ENCODE measurements around the gene SCN1B. TPM values are rescaled to one million over a fixed set of nuclear protein-coding genes. Genes with fewer than 3 reads are reported as not detected.
"Not testable (repeated sequence)": the region's sequence is repeated elsewhere in the genome, so short reads cannot be mapped to it uniquely, and the experiment has no call there.

The SCN1B gene
- total and polyA plus RNA-seq, 2 of the 13 experiments (the other 11 are each of a cell fraction or from before 2014, with no cell fraction given): 2.7 to 20.1 TPM

GRCh38 chr19:34991542-34992333 is 38.5 kb upstream of the SCN1B start:
- H3K4me2 ChIP-seq (ENCODE audit: low read depth, low read length): no peak overlapping the region
- H4K20me1 ChIP-seq (ENCODE audit: insufficient read depth, low read length): no peaks in the 10 kb centered on the region
- DNase-seq (ENCODE audit: low spot score): no peak
- in situ Hi-C loops (cut with HindIII; ENCODE audit: extremely low pct_ligation_motif_present, low pct_unique_long_range_greater_than_20kb): no loop called here
- FAIRE-seq: no peak
- H3K4me1 ChIP-seq (ENCODE audit: insufficient read depth, low read length): peaks cover 52% of the 10 kb centered on the region
- WGBS (ENCODE audit: low lambda C conversion rate): 72% methylated on average over 8 of the region's 8 CpGs
- H3K79me2 ChIP-seq (ENCODE audit: insufficient read depth, low read length): no peaks in the 10 kb centered on the region
- H3K27me3 ChIP-seq (ENCODE audit: control insufficient read depth in 1 of 2, insufficient read depth in 2 of 2, low read length in 2 of 2): peaks cover 0 to 17% of the 10 kb centered on the region in 2 experiments; a peak in 3 of 5 replicates
- no peak overlapping the region for H3K4me3 ChIP-seq (replicated peaks in 1 of 3; ENCODE audit: insufficient read depth in 1 of 3, low read depth in 2 of 3, low read length in 3 of 3)
- intact Hi-C loops (cut with micrococcal nuclease; ENCODE audit: unreplicated experiment): no loop called here
- POLR2A ChIA-PET: no interaction called here
- no peak overlapping the region for H3K27ac ChIP-seq (ENCODE audit: extremely low read length, insufficient read depth, low read length)
- CTCF ChIA-PET (ENCODE audit: low intra/inter-chr PET ratio, low total read pairs): no interaction called here
- no peak overlapping the region for H3K9ac ChIP-seq (ENCODE audit: insufficient read depth, low read depth, low read length)
- no peaks in the 10 kb centered on the region for H3K9me3 ChIP-seq (ENCODE audit: low read length)
- ATAC-seq: no peak
- TF ChIP-seq TEAD2 (CRISPR knock-in tag; IDR thresholded peaks at IDR 0.05): no peak
- TF ChIP-seq NR2F2 (IDR thresholded peaks at IDR 0.05; ENCODE audit: borderline replicate concordance, low read depth): no peak
- TF ChIP-seq, protein P1, sequence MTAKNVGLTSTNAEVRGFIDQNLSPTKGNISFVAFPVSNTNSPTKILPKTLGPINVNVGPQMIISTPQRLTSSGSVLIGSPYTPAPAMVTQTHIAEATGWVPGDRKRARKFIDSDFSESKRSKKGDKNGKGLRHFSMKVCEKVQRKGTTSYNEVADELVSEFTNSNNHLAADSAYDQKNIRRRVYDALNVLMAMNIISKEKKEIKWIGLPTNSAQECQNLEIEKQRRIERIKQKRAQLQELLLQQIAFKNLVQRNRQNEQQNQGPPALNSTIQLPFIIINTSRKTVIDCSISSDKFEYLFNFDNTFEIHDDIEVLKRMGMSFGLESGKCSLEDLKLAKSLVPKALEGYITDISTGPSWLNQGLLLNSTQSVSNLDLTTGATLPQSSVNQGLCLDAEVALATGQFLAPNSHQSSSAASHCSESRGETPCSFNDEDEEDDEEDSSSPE (CRISPR knock-in tag; IDR thresholded peaks at IDR 0.05): no peak
- TF ChIP-seq TP53 (CRISPR knock-in tag; conservative IDR thresholded peaks at IDR 0.05): no peak
- TF ChIP-seq GATAD1 (CRISPR knock-in tag; IDR thresholded peaks at IDR 0.05): no peak
- TF ChIP-seq, protein P2, sequence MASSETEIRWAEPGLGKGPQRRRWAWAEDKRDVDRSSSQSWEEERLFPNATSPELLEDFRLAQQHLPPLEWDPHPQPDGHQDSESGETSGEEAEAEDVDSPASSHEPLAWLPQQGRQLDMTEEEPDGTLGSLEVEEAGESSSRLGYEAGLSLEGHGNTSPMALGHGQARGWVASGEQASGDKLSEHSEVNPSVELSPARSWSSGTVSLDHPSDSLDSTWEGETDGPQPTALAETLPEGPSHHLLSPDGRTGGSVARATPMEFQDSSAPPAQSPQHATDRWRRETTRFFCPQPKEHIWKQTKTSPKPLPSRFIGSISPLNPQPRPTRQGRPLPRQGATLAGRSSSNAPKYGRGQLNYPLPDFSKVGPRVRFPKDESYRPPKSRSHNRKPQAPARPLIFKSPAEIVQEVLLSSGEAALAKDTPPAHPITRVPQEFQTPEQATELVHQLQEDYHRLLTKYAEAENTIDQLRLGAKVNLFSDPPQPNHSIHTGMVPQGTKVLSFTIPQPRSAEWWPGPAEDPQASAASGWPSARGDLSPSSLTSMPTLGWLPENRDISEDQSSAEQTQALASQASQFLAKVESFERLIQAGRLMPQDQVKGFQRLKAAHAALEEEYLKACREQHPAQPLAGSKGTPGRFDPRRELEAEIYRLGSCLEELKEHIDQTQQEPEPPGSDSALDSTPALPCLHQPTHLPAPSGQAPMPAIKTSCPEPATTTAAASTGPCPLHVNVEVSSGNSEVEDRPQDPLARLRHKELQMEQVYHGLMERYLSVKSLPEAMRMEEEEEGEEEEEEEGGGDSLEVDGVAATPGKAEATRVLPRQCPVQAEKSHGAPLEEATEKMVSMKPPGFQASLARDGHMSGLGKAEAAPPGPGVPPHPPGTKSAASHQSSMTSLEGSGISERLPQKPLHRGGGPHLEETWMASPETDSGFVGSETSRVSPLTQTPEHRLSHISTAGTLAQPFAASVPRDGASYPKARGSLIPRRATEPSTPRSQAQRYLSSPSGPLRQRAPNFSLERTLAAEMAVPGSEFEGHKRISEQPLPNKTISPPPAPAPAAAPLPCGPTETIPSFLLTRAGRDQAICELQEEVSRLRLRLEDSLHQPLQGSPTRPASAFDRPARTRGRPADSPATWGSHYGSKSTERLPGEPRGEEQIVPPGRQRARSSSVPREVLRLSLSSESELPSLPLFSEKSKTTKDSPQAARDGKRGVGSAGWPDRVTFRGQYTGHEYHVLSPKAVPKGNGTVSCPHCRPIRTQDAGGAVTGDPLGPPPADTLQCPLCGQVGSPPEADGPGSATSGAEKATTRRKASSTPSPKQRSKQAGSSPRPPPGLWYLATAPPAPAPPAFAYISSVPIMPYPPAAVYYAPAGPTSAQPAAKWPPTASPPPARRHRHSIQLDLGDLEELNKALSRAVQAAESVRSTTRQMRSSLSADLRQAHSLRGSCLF (CRISPR knock-in tag; IDR thresholded peaks at IDR 0.05; ENCODE audit: borderline replicate concordance): no peak
- TF ChIP-seq GABPA (IDR thresholded peaks at IDR 0.05; ENCODE audit: low read depth, low read length): no peak
- no peak for TF ChIP-seq GABPA (CRISPR knock-in tag; IDR thresholded peaks at IDR 0.05; ENCODE audit: low read depth)
- no peak for TF ChIP-seq ZFY (CRISPR knock-in tag; IDR thresholded peaks at IDR 0.05)
- TF ChIP-seq, protein P3, sequence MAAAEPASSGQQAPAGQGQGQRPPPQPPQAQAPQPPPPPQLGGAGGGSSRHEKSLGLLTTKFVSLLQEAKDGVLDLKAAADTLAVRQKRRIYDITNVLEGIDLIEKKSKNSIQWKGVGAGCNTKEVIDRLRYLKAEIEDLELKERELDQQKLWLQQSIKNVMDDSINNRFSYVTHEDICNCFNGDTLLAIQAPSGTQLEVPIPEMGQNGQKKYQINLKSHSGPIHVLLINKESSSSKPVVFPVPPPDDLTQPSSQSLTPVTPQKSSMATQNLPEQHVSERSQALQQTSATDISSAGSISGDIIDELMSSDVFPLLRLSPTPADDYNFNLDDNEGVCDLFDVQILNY (CRISPR knock-in tag; conservative IDR thresholded peaks at IDR 0.05): no peak
- TF ChIP-seq TBL1XR1 (IDR thresholded peaks at IDR 0.05; ENCODE audit: borderline replicate concordance, low read length, partially characterized antibody): no peak
- TF ChIP-seq ZIK1 (CRISPR knock-in tag; IDR thresholded peaks at IDR 0.05; ENCODE audit: borderline replicate concordance, low read depth): no peak
- no peak overlapping the region for H2AFZ ChIP-seq (ENCODE audit: low read length)
- no TSS peak for BruUV-seq (replicated peaks)
- no peaks in the 10 kb centered on the region for H3K36me3 ChIP-seq (replicated peaks in 1 of 2; ENCODE audit: control insufficient read depth in 1 of 2, insufficient read depth in 2 of 2, low read length in 2 of 2)

- H3K27ac ChIP-seq (ENCODE audit: extremely low read length, insufficient read depth, low read length); CTCF ChIA-PET (ENCODE audit: low intra/inter-chr PET ratio, low total read pairs); H4K20me1 ChIP-seq (ENCODE audit: insufficient read depth, low read length); H3K4me2 ChIP-seq (ENCODE audit: low read depth, low read length); intact Hi-C loops (cut with micrococcal nuclease; ENCODE audit: unreplicated experiment); DNase-seq (ENCODE audit: low spot score); FAIRE-seq; H3K79me2 ChIP-seq (ENCODE audit: insufficient read depth, low read length); H3K9me3 ChIP-seq (ENCODE audit: low read length); H3K4me3 ChIP-seq (replicated peaks in 1 of 3; ENCODE audit: insufficient read depth in 1 of 3, low read depth in 2 of 3, low read length in 3 of 3); POLR2A ChIA-PET; H3K36me3 ChIP-seq (replicated peaks in 1 of 2; ENCODE audit: control insufficient read depth in 1 of 2, insufficient read depth in 2 of 2, low read length in 2 of 2); ATAC-seq; BruUV-seq (replicated peaks); H3K9ac ChIP-seq (ENCODE audit: insufficient read depth, low read depth, low read length); H2AFZ ChIP-seq (ENCODE audit: low read length); in situ Hi-C loops (cut with HindIII; ENCODE audit: extremely low pct_ligation_motif_present, low pct_unique_long_range_greater_than_20kb): not testable (repeated sequence)
- WGBS (ENCODE audit: low lambda C conversion rate): 71% methylated on average over 7 of the region's 7 CpGs
- peaks cover 60% of the 10 kb centered on the region for H3K4me1 ChIP-seq (ENCODE audit: insufficient read depth, low read length)
- H3K27me3 ChIP-seq (ENCODE audit: control insufficient read depth in 1 of 2, insufficient read depth in 2 of 2, low read length in 2 of 2): peaks cover 0 to 17% of the 10 kb centered on the region in 2 experiments; a peak in 3 of 5 replicates
Observed at GRCh38 chr19:34992582-34992981, 37.7 kb upstream of the SCN1B start.
